Measurements from ENCODE around the gene CEACAM7.

DNA sequence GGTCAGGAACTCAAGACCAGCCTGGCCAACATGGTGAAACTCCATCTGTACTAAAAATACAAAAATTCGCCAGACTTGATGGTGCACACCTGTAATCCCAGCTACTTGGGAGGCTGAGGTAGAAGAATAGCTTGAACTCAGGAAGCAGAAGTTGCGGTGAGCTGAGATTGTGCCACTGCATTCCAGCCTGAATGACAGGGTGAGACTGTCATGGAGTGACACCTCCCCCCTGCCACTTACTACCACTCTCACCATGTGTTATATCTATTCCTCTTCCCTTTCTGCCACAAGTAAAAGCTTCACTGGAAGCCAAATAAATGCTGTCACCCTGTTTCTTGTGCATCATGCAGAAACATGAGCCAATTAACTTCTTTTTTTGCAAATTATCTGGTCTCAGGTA lies 50.6 kb downstream of the CEACAM7 start:
- TF ChIP-seq, protein P1, sequence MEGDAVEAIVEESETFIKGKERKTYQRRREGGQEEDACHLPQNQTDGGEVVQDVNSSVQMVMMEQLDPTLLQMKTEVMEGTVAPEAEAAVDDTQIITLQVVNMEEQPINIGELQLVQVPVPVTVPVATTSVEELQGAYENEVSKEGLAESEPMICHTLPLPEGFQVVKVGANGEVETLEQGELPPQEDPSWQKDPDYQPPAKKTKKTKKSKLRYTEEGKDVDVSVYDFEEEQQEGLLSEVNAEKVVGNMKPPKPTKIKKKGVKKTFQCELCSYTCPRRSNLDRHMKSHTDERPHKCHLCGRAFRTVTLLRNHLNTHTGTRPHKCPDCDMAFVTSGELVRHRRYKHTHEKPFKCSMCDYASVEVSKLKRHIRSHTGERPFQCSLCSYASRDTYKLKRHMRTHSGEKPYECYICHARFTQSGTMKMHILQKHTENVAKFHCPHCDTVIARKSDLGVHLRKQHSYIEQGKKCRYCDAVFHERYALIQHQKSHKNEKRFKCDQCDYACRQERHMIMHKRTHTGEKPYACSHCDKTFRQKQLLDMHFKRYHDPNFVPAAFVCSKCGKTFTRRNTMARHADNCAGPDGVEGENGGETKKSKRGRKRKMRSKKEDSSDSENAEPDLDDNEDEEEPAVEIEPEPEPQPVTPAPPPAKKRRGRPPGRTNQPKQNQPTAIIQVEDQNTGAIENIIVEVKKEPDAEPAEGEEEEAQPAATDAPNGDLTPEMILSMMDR (conservative IDR thresholded peaks at IDR 0.05; ENCODE audit: low read depth, low read length) = no peak
- no peak for TF ChIP-seq EZH2 (IDR thresholded peaks at IDR 0.05; ENCODE audit: borderline replicate concordance, low read depth, low read length, poor library complexity, severe bottlenecking)
